Subcutaneous abdominal adipose tissue (tissue), 5 donors: ENCODE results near the gene PAX2.

Experiments used
- H3K27ac ChIP-seq: one replicate; pipeline ENCODE4 v1.7.0; 2013; ENCODE audit warnings: low read depth, mild to moderate bottlenecking, inconsistent platforms, low read length, moderate library complexity
- H3K27me3 ChIP-seq, 5 donors: one replicate each; pipeline ENCODE4 v1.7.0; 2013; ENCODE audit warnings: low read length in 5 of 5, inconsistent platforms in 1 of 5; ENCODE audit not compliant: control insufficient read depth in 5 of 5, insufficient read depth in 4 of 5
- H3K36me3 ChIP-seq, 5 donors: one replicate each; pipeline ENCODE4 v1.7.0; 2013; ENCODE audit warnings: low read length in 5 of 5; ENCODE audit not compliant: control insufficient read depth in 5 of 5, insufficient read depth in 5 of 5
- H3K4me1 ChIP-seq, 5 donors: one replicate each; pipeline ENCODE4 v1.7.0; 2013; ENCODE audit warnings: low read length in 5 of 5, mild to moderate bottlenecking in 3 of 5, moderate library complexity in 1 of 5; ENCODE audit not compliant: control insufficient read depth in 5 of 5, insufficient read depth in 5 of 5
- H3K4me3 ChIP-seq, 5 donors: one replicate each; pipeline ENCODE4 v1.7.0; 2013; ENCODE audit warnings: low read length in 5 of 5, low read depth in 1 of 5
- H3K9ac ChIP-seq, 5 donors: one replicate each; pipeline ENCODE4 v1.7.0; 2013; ENCODE audit warnings: low read length in 5 of 5, mild to moderate bottlenecking in 4 of 5, moderate library complexity in 3 of 5
- H3K9me3 ChIP-seq, 5 donors: one replicate each; pipeline ENCODE4 v1.7.0; 2013; ENCODE audit warnings: low read length in 5 of 5; ENCODE audit not compliant: control insufficient read depth in 5 of 5
- donor health status: healthy.
- donor health status: healthy.
- donor health status: healthy.
- donor health status: healthy.
- donor health status: healthy.

Gene PAX2

GRCh38 chr10:100739517-100740368, 5.6 kb upstream of the PAX2 start:
- Histone ChIP-seq H3K4me1 (peaks cover 0 to 39% (median 31%) of the 10 kb centered on the region in 5 donors), H3K36me3 (no peaks in the 10 kb centered on the region), H3K27me3 (peaks cover 92 to 99% (median 95%) of the 10 kb centered on the region in 5 donors)

GRCh38 chr10:100740476-100741377, 4.7 kb upstream of the PAX2 start:
- H3K36me3 ChIP-seq = no peaks in the 10 kb centered on the region
- H3K27me3 ChIP-seq = peaks cover 86 to 95% (median 90%) of the 10 kb centered on the region in 5 donors
- no peaks in the 10 kb centered on the region for H3K9me3 ChIP-seq
- no peak overlapping the region for H3K27ac ChIP-seq
- H3K4me3 ChIP-seq = no peak overlapping the region
- H3K9ac ChIP-seq = no peak overlapping the region
- peaks cover 0 to 42% (median 32%) of the 10 kb centered on the region in 5 donors for H3K4me1 ChIP-seq

More at GRCh38 chr10:100739517-100740368, 5.6 kb upstream of the PAX2 start:
- Histone ChIP-seq H3K9ac (no peak overlapping the region), H3K9me3 (no peaks in the 10 kb centered on the region), H3K27ac (no peak overlapping the region), H3K4me3 (no peak overlapping the region)

GRCh38 chr10:100741378-100742075, 3.9 kb upstream of the PAX2 start:
- peaks cover 0 to 47% (median 32%) of the 10 kb centered on the region in 5 donors for H3K4me1 ChIP-seq
- H3K27me3 ChIP-seq = peaks cover 86 to 95% (median 87%) of the 10 kb centered on the region in 5 donors
- H3K9me3 ChIP-seq = no peaks in the 10 kb centered on the region
- H3K27ac ChIP-seq = no peak overlapping the region
- no peak overlapping the region for H3K4me3 ChIP-seq
- no peak overlapping the region for H3K9ac ChIP-seq
- no peaks in the 10 kb centered on the region for H3K36me3 ChIP-seq

- no peaks in the 10 kb centered on the region for H3K9me3 ChIP-seq
- no peak overlapping the region for H3K27ac ChIP-seq
- H3K36me3 ChIP-seq = no peaks in the 10 kb centered on the region
- peaks cover 0 to 45% (median 30%) of the 10 kb centered on the region in 5 donors for H3K4me1 ChIP-seq
- no peak overlapping the region for H3K9ac ChIP-seq
- H3K4me3 ChIP-seq = no peak overlapping the region
- H3K27me3 ChIP-seq = peaks cover 84 to 95% (median 87%) of the 10 kb centered on the region in 5 donors
These were observed 3.2 kb upstream of the PAX2 start for GRCh38 chr10:100742076-100742771.

- no peak overlapping the region for H3K9ac ChIP-seq
- no peak overlapping the region for H3K4me3 ChIP-seq
- H3K27ac ChIP-seq = no peak overlapping the region
- peaks cover 0 to 43% (median 28%) of the 10 kb centered on the region in 5 donors for H3K4me1 ChIP-seq
- H3K36me3 ChIP-seq = no peaks in the 10 kb centered on the region
- H3K27me3 ChIP-seq = peaks cover 80 to 93% (median 84%) of the 10 kb centered on the region in 5 donors
- no peaks in the 10 kb centered on the region for H3K9me3 ChIP-seq
These were observed 2.4 kb upstream of the PAX2 start for GRCh38 chr10:100742936-100743335.

GRCh38 chr10:100743626-100744135, 1.7 kb upstream of the PAX2 start:
- Histone ChIP-seq H3K9me3 (no peaks in the 10 kb centered on the region), H3K27me3 (peaks cover 79 to 93% (median 84%) of the 10 kb centered on the region in 5 donors), H3K9ac (no peak overlapping the region), H3K4me3 (no peak overlapping the region), H3K27ac (no peak overlapping the region), H3K36me3 (no peaks in the 10 kb centered on the region), H3K4me1 (peaks cover 0 to 48% (median 32%) of the 10 kb centered on the region in 5 donors)

GRCh38 chr10:100744136-100744986, 1.0 kb upstream of the PAX2 start:
- peak overlapping the region in 1 of 5 donors; percentile 2 for H3K4me3 ChIP-seq
- H3K9ac ChIP-seq = no peak overlapping the region
- no peaks in the 10 kb centered on the region for H3K36me3 ChIP-seq
- peaks cover 0 to 51% (median 34%) of the 10 kb centered on the region in 5 donors for H3K4me1 ChIP-seq
- H3K27me3 ChIP-seq = peaks cover 78 to 94% (median 84%) of the 10 kb centered on the region in 5 donors
- no peaks in the 10 kb centered on the region for H3K9me3 ChIP-seq
- no peak overlapping the region for H3K27ac ChIP-seq

- peaks cover 0 to 49% (median 29%) of the 10 kb centered on the region in 5 donors for H3K4me1 ChIP-seq
- H3K27me3 ChIP-seq = peaks cover 79 to 94% (median 84%) of the 10 kb centered on the region in 5 donors
- H3K9ac ChIP-seq = no peak overlapping the region
- no peak overlapping the region for H3K27ac ChIP-seq
- H3K36me3 ChIP-seq = no peaks in the 10 kb centered on the region
- H3K4me3 ChIP-seq = peak overlapping the region in 2 of 5 donors; percentile 11 to 16
- no peaks in the 10 kb centered on the region for H3K9me3 ChIP-seq
These were observed 751 bp downstream of the PAX2 start for GRCh38 chr10:100745882-100746783.
